GM19240 (cell line): ENCODE measurements around the gene CD248.
"Not testable (repeated sequence)": the region's sequence is repeated elsewhere in the genome, so short reads cannot be mapped to it uniquely, and the experiment has no call there.

Source experiments
- DNase-seq: peaks from one replicate; pipeline ENCODE4 v3.0.0; 2011; ENCODE audit warnings: low spot score; ENCODE audit not compliant: insufficient read length

The CD248 gene

GRCh38 chr11:66329165-66329673, 12.4 kb upstream of the CD248 start:
- DNase-seq, result no peak

- peak; percentile 94 for DNase-seq
Measured at GRCh38 chr11:66328302-66329144, 11.7 kb upstream of the CD248 start.

GRCh38 chr11:66328031-66328301, 11.1 kb upstream of the CD248 start:
- no peak for DNase-seq

- DNase-seq, result no peak
Measured at GRCh38 chr11:66327171-66328030, 10.6 kb upstream of the CD248 start.

- DNase-seq, result no peak
Measured at GRCh38 chr11:66326261-66327111, 9.6 kb upstream of the CD248 start.

GRCh38 chr11:66325263-66325671, 8.4 kb upstream of the CD248 start:
- no peak for DNase-seq

GRCh38 chr11:66324664-66325063, 7.8 kb upstream of the CD248 start:
- no peak for DNase-seq

GRCh38 chr11:66323684-66324083, 6.8 kb upstream of the CD248 start:
- no peak for DNase-seq

GRCh38 chr11:66322732-66323427, 6.0 kb upstream of the CD248 start:
- no peak for DNase-seq

- DNase-seq, result no peak
Measured at GRCh38 chr11:66321606-66322005, 4.8 kb upstream of the CD248 start.

GRCh38 chr11:66320748-66321147, 3.9 kb upstream of the CD248 start:
- DNase-seq, result not testable (repeated sequence)

- not testable (repeated sequence) for DNase-seq
Measured at GRCh38 chr11:66320289-66320688, 3.4 kb upstream of the CD248 start.

GRCh38 chr11:66318600-66318970, 1.7 kb upstream of the CD248 start:
- no peak for DNase-seq

- DNase-seq, result no peak
Measured at GRCh38 chr11:66317723-66318599, 1.1 kb upstream of the CD248 start.

GRCh38 chr11:66317322-66317722, 478 bp upstream of the CD248 start:
- no peak for DNase-seq

- no peak for DNase-seq
Measured at GRCh38 chr11:66315921-66316811, 678 bp downstream of the CD248 start.

- no peak for DNase-seq
Measured at GRCh38 chr11:66315498-66315885, 1.4 kb downstream of the CD248 start.

GRCh38 chr11:66314561-66315497, 2.0 kb downstream of the CD248 start:
- DNase-seq, result no peak
